ENCODE results near the gene MYOCOS.
"Not testable (repeated sequence)": the region's sequence is repeated elsewhere in the genome, so short reads cannot be mapped to it uniquely, and the experiment has no call there.

Gene MYOCOS

GRCh38 chr1:171656206-171656605 lies 34.2 kb downstream of the MYOCOS start:
- DNase-seq (ENCODE audit: low read depth in 1 of 2, low spot score in 1 of 2) = not testable (repeated sequence)

DNA sequence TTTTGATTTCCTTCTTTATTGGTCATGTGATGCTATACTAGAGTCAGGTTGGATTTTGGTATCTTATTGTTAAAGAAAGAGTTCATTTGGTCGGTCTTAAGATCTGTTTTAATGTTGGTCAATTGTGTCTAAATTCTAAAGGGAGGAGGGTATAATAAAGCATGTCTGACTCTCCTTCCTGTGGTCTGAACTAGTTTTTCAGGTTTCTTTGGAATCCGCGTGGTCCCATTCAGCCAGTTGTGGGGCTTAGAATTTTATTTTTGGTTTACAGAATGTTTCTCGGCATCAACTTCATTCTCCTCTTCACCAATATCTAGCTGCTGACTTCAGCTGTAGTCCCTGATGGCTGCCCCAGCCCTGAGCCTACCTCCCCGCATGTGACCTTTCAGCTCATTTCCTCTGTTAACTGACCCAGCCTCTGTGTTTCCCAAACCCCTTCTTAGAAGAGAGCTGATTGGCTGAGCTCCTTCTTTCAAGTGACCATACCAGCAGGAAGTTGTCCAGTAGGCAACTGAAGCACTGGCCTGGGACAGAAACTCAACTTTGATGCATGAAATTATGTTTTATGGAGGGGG lies 39.1 kb downstream of the MYOCOS start:
- no peak for DNase-seq (ENCODE audit: low read depth in 1 of 2, low spot score in 1 of 2)

DNA sequence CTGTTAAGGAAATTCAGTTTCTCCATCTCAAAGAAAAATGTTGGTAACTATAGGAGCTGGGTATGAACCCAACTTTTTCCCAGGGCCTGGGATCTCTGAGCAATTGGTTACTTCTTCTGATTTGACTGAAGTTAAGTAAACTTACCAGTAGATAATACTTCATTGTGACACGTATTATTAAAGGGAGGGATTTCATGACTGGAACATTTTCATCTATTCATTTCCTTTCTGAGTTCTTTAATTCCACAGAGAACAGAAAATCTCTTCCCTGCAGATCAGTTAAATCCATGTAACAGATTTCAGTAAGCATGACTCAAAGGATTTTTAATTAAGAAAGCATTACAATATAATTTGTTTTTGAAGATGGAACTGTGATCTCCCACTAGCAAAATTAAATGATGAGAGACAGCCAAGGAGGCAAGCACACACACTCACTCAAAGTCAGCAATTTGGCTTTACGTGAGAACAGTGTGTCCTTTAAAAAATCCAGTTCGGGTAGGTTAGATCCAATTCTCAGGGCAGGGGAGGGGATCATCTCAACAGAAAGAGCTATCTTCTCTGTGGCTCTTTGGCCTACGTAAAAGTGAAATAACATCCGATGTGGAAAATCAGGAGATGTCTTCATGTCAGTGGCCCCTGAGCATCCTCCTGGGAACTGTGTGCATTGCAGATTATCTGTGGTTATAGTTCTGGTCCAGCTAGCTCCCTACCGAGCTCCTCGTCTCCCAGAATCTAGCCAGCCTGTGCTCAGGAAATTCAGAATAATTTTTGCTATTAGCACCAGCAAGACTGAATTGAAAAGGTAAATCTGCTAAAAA lies 41.2 kb downstream of the MYOCOS start:
- no peak for DNase-seq (ENCODE audit: low read depth in 1 of 2, low spot score in 1 of 2)

DNA sequence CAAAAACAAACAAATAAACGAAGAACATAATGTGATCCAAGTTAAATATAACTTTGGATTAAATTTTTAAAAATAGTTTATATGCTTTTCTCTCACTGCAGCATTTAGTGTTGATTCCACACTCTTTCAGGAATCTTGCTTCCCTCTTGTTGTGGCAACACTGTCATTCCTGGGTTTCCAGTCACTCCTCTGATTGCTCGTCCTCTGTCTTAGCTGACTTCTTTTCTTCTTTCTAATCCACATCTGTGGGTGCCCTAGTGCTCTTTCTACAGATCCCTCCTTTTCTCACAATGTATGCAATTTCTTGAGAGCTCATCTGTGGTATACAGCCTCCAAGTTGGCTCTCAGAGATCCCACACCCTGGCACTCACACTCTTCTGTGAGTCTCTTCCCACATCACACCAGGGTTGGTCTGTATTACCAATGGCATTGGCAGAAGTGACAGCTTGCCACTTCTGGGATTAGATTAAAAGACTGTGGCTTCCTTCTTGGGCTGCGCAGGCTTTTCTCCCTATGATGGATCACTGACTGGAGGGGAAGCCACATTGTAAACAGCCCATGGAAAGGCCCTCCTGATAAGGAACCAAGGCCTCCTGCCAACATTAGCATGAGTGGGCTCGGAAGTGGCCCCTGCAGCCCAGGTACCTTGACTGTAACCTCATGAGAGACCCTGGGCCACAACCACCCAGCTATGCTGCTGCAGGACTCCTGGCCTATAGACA lies 42.0 kb downstream of the MYOCOS start:
- DNase-seq (ENCODE audit: low read depth in 1 of 2, low spot score in 1 of 2) = no peak

GRCh38 chr1:171664976-171665375 lies 42.9 kb downstream of the MYOCOS start:
- DNase-seq (ENCODE audit: low read depth in 1 of 2, low spot score in 1 of 2) = no peak

DNA sequence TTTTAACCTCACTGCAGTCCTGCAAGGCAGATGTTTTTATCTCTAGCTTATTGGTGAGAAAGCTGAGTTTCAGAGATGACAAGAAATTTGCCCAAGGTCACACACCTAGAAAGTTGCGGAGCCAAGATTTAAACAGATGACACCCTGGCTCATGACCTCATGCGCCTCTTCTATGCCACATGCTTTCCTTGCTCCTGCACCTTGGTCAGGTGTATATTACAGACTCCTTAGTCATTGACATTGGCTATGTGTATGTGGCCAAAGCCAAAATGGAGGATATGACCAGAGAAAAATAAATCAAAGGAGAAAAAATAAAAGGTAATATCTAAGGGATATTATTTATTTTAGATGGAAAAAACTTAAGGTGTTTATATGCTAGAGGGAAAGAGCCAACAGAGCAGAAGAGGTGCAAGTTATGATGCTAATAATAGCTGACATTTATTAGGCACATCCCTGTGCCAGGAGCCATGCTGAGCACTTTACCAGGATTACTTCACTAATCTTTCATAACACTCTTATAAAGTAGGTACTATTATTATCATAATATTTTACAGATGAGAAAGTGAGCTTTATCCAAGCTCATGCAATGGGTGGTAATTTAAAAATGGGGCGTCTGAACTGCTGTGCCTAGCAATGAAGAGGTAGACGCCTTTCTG lies 44.2 kb downstream of the MYOCOS start:
- DNase-seq (ENCODE audit: low read depth in 1 of 2, low spot score in 1 of 2) = no peak

GRCh38 chr1:171668372-171668771 lies 46.3 kb downstream of the MYOCOS start:
- no peak for DNase-seq (ENCODE audit: low read depth in 1 of 2, low spot score in 1 of 2)

GRCh38 chr1:171670739-171671138 lies 48.7 kb downstream of the MYOCOS start:
- DNase-seq (ENCODE audit: low read depth in 1 of 2, low spot score in 1 of 2) = no peak

DNA sequence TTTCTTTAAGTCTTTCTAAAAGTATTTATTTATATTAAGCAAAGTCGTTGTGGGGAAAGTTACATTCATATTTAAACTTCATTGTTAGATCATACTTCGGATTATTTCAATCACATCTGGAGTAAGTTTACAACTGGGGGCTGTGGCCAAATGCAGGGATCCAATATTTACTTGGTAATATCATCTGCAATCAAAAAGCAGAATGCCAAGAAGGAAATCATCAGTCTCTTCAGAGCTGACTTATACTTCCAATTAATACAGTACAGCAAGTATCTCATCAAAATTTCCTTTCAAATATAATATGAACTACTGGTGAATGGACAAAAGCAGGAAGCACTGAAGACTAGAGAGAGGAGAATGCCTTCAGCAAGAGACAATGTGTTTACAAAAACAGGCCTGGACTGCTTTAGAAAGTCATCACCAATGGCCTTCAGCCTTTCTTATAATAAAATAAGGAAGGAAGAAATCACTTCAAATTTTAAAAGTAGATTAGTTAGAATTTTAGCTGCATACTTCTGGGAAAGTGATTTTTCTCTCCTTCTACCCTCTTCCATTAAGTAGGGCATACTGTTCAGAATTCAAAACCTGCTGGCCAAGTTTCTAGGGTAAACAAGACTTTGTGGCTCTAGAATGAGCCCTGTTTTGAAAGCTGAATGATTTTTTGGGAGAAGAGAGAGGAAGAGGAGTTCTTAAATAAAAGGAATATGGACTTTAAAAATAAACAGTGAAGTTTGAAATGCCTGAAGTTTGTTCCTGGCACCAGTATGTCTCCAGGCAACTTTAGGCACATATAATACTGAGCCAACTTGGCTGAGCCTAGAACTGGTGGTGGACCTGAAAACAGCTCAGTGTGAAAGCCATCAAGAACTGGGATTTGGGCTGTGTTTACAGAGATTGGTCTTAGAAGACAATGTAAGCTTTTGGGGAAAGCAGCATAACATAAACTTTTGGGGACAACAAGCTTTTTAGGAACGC lies 52.7 kb downstream of the MYOCOS start:
- DNase-seq (ENCODE audit: low read depth in 1 of 2, low spot score in 1 of 2) = no peak

All from stimulated activated CD4-positive, alpha-beta T cell treated with anti-CD3 and anti-CD28 coated beads, Interleukin-15, amount 100 ng/mL, for 1 hour (primary cell).